ENCODE results near the gene SOS2. TPM values are rescaled to one million over a fixed set of nuclear protein-coding genes. Genes with fewer than 3 reads are reported as not detected.

SOS2 gene
- total and polyA plus RNA-seq, 2 donors (not counting 1 experiment from before 2014, with no cell fraction given): 9.6 to 51.0 TPM

- Histone ChIP-seq H3K36me3 (replicated peaks in 1 of 2; ENCODE audit: control extremely low read depth in 1 of 2, control insufficient read depth in 1 of 2, extremely low read depth in 1 of 2, insufficient read depth in 2 of 2, low read length in 1 of 2) (peaks cover 0 to 17% of the 10 kb centered on the region in 2 experiments), H2AFZ (ENCODE audit: insufficient read depth, low read depth, low read length, poor library complexity, severe bottlenecking) (no peak overlapping the region), H3K9me3 (ENCODE audit: control extremely low read depth in 1 of 3, control insufficient read depth in 2 of 3, insufficient read depth in 1 of 3, low read length in 2 of 3) (no peaks in the 10 kb centered on the region), H3K9ac (ENCODE audit: low read length) (peak overlapping the region; percentile 29), H3K4me3 (ENCODE audit: control extremely low read depth in 1 of 5, extremely low read depth in 1 of 5, insufficient read depth in 1 of 5, low read depth in 2 of 5, low read length in 4 of 5) (no peak overlapping the region), H4K20me1 (ENCODE audit: control insufficient read depth, insufficient read depth, low read length, poor library complexity, severe bottlenecking) (no peaks in the 10 kb centered on the region), H3K79me2 (ENCODE audit: control insufficient read depth, insufficient read depth, low read length) (peaks cover 56% of the 10 kb centered on the region), H3K4me2 (replicated peaks; ENCODE audit: low read depth, low read length, poor library complexity, severe bottlenecking) (peak overlapping the region; percentile 68), H3K4me1 (ENCODE audit: control insufficient read depth in 2 of 2, insufficient read depth in 2 of 2, low read length in 2 of 2) (peaks cover 86 to 91% of the 10 kb centered on the region in 2 donors), H3K27ac (ENCODE audit: low read length in 2 of 2) (peak overlapping the region; percentile 95 to 100), H3K27me3 (replicated peaks in 1 of 4; ENCODE audit: control extremely low read depth in 1 of 4, control insufficient read depth in 3 of 4, insufficient read depth in 4 of 4, low read length in 3 of 4) (no peaks in the 10 kb centered on the region)
- ATAC-seq (ENCODE audit: low read depth) (no peak), DNase-seq (no peak)
- Mint-ChIP-seq H3K27me3 (no peaks in the 10 kb centered on the region), H3K4me3 (peak overlapping the region; percentile 79), H3K4me1 (peaks cover 87% of the 10 kb centered on the region), H3K9me3 (ENCODE audit: insufficient read depth) (no peaks in the 10 kb centered on the region), H3K27ac (peak overlapping the region; percentile 97)
- POLR2A ChIA-PET: interaction anchor here (0.6 to 2.2 kb wide), 7 partner anchors 9 to 225 kb away, joined by 3 to 11 read pairs (median 6); no protein-coding TSS in a partner anchor
- no CpG with 5 or more reads among the region's 2 CpGs for WGBS (ENCODE audit: insufficient coverage)
- intact Hi-C loops (cut with micrococcal nuclease): no loop called here
- TF ChIP-seq EZH2 (IDR thresholded peaks at IDR 0.05; ENCODE audit: borderline replicate concordance, insufficient read depth, low read depth, low read length, poor library complexity, severe bottlenecking) (no peak), CTCF (IDR thresholded peaks at IDR 0.05) (no peak)
- CTCF ChIA-PET: interaction anchor here (1.0 to 4.8 kb wide), 8 partner anchors 8 to 234 kb away, joined by 3 to 56 read pairs (median 8); no protein-coding TSS in a partner anchor
Observed at GRCh38 chr14:50088117-50088515, 143.3 kb downstream of the SOS2 start.

GRCh38 chr14:50087341-50088116, 143.8 kb downstream of the SOS2 start:
- Histone ChIP-seq H2AFZ (ENCODE audit: insufficient read depth, low read depth, low read length, poor library complexity, severe bottlenecking) (peak overlapping the region; percentile 47), H3K36me3 (replicated peaks in 1 of 2; ENCODE audit: control extremely low read depth in 1 of 2, control insufficient read depth in 1 of 2, extremely low read depth in 1 of 2, insufficient read depth in 2 of 2, low read length in 1 of 2) (peaks cover 0 to 17% of the 10 kb centered on the region in 2 experiments), H3K27ac (ENCODE audit: low read length in 2 of 2) (peak overlapping the region; percentile 95 to 100), H3K9ac (ENCODE audit: low read length) (peak overlapping the region; percentile 29), H3K4me3 (ENCODE audit: control extremely low read depth in 1 of 5, extremely low read depth in 1 of 5, insufficient read depth in 1 of 5, low read depth in 2 of 5, low read length in 4 of 5) (peak overlapping the region in 1 of 5 experiments; percentile 43), H3K4me1 (ENCODE audit: control insufficient read depth in 2 of 2, insufficient read depth in 2 of 2, low read length in 2 of 2) (peaks cover 85 to 91% of the 10 kb centered on the region in 2 donors), H3K27me3 (replicated peaks in 1 of 4; ENCODE audit: control extremely low read depth in 1 of 4, control insufficient read depth in 3 of 4, insufficient read depth in 4 of 4, low read length in 3 of 4) (no peaks in the 10 kb centered on the region), H3K4me2 (replicated peaks; ENCODE audit: low read depth, low read length, poor library complexity, severe bottlenecking) (peak overlapping the region; percentile 68), H4K20me1 (ENCODE audit: control insufficient read depth, insufficient read depth, low read length, poor library complexity, severe bottlenecking) (no peaks in the 10 kb centered on the region), H3K9me3 (ENCODE audit: control extremely low read depth in 1 of 3, control insufficient read depth in 2 of 3, insufficient read depth in 1 of 3, low read length in 2 of 3) (no peaks in the 10 kb centered on the region), H3K79me2 (ENCODE audit: control insufficient read depth, insufficient read depth, low read length) (peaks cover 54% of the 10 kb centered on the region)
- Mint-ChIP-seq H3K27ac (peak overlapping the region; percentile 97), H3K27me3 (no peaks in the 10 kb centered on the region), H3K4me3 (peak overlapping the region; percentile 79), H3K4me1 (peaks cover 87% of the 10 kb centered on the region), H3K9me3 (ENCODE audit: insufficient read depth) (no peaks in the 10 kb centered on the region)
- intact Hi-C loops (cut with micrococcal nuclease): loop anchor here (1.0 kb wide), 1 partner anchor 17 kb away; no protein-coding TSS in a partner anchor
- ATAC-seq (ENCODE audit: low read depth) (no peak), DNase-seq (peak; percentile 65)
- CTCF ChIA-PET: interaction anchor here (0.6 to 4.8 kb wide), 11 partner anchors 8 to 235 kb away, joined by 3 to 56 read pairs (median 4); partner anchors contain the start of gene NEMF
- POLR2A ChIA-PET: interaction anchor here (0.5 to 2.2 kb wide), 9 partner anchors 10 to 225 kb away, joined by 3 to 11 read pairs (median 5); no protein-coding TSS in a partner anchor
- 100% methylated on average over 1 of the region's 1 CpG for whole genome bisulfite sequencing (ENCODE audit: insufficient coverage)
- no peak for TF ChIP-seq EZH2 (IDR thresholded peaks at IDR 0.05; ENCODE audit: borderline replicate concordance, insufficient read depth, low read depth, low read length, poor library complexity, severe bottlenecking)
- TF ChIP-seq CTCF (IDR thresholded peaks at IDR 0.05): no peak
